ENCODE data around the gene OPALIN.

DNA sequence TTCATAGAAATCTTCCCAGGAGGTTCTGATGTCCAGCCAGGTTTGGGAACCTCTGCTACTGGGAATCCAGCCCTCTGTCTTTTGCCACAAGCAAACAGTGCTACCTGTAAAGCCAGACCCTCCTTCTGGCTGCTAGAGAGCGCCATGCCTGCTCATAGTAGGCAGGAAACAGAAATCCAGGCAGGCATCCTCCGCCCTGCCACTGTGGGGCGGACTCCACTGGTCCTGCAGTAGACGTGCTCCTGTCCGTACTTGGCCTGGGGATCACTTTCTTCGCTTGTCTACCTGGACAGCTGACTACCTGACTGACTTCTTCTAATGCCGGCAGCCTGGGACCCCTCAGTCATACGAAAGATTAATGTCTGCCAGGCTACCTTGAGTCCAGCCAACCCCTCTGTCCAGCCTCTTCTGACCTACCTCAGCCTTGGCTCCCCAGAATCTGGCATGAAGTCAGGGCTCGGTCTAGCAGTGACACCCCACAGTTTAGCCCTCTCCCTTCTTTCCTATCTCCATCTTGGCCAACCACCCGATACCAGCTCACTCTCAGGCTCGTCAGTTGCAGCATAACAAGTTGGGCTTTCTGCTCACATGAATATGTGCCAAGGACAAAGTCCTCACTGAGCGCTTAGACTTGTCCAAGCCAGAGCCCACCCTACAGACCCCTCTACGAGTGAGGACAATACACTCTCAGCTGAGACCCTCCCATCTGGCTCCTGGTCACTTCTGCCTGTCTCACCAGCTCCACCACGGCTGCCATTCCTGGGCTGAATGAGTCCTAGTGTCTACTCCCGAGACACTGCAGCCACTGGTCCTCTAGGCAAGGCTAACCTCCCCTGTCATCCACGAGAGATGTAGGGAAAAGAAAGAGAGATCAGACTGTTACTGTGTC is 43.9 kb upstream of the OPALIN start:
- no peak for TF ChIP-seq CTCF (IDR thresholded peaks at IDR 0.05 in 2 of 3, conservative IDR thresholded peaks at IDR 0.05 in 1 of 3; ENCODE audit: control insufficient read depth in 2 of 3, extremely low read depth in 1 of 3, insufficient read depth in 1 of 3, low read depth in 3 of 3, low read length in 3 of 3)
- no peak for TF ChIP-seq SUPT20H (IDR thresholded peaks at IDR 0.05; ENCODE audit: borderline replicate concordance, control insufficient read depth, low read depth, low read length)
- TF ChIP-seq JUND (IDR thresholded peaks at IDR 0.05; ENCODE audit: low read depth, low read length): no peak
- no peak for TF ChIP-seq RB1 (IDR thresholded peaks at IDR 0.05; ENCODE audit: borderline replicate concordance)
- no peak for TF ChIP-seq POLR2AphosphoS5 (IDR thresholded peaks at IDR 0.05; ENCODE audit: low read length)
- no peak for TF ChIP-seq POLR2A (IDR thresholded peaks at IDR 0.05; ENCODE audit: low read depth, low read length)
- no peak for TF ChIP-seq BCL11A (IDR thresholded peaks at IDR 0.05; ENCODE audit: low read depth, low read length)
- TF ChIP-seq ATF2 (IDR thresholded peaks at IDR 0.05; ENCODE audit: low read length): no peak
- no peak for TF ChIP-seq JUNB (IDR thresholded peaks at IDR 0.05)
- no peak for TF ChIP-seq TBL1XR1 (IDR thresholded peaks at IDR 0.05; ENCODE audit: low read depth, low read length)
- no peak for TF ChIP-seq FOXM1 (IDR thresholded peaks at IDR 0.05; ENCODE audit: low read depth, low read length)

Data from GM12878 (cell line).